HepG2 (cell line): ENCODE measurements around the gene FBXL7.

Source experiments
- BHLHE40 ChIP-seq: IDR thresholded peaks from 2 replicates; pipeline ENCODE4 v1.6.1; 2011; ENCODE audit warnings: low read length, improper control_type of control experiment
- ELF4 ChIP-seq: sonication (generic); formaldehyde crosslinking; IDR thresholded peaks from 2 replicates; pipeline ENCODE4 v1.5.0; 2020; ENCODE audit warnings: missing genetic modification reagents, mild to moderate bottlenecking, moderate library complexity, borderline replicate concordance
- KLF15 ChIP-seq: sonication (generic); formaldehyde crosslinking; IDR thresholded peaks from 2 replicates; pipeline ENCODE4 v1.8.1; 2023; ENCODE audit warnings: borderline replicate concordance, mild to moderate bottlenecking, inconsistent platforms, missing genetic modification reagents, mixed read lengths
- ZIK1 ChIP-seq: sonication (generic); formaldehyde crosslinking; IDR thresholded peaks from 2 replicates; pipeline ENCODE4 v1.5.0; 2020; ENCODE audit warnings: mild to moderate bottlenecking, low read depth, missing genetic modification reagents, borderline replicate concordance
- ZZZ3 ChIP-seq: sonication (generic); formaldehyde crosslinking; IDR thresholded peaks from 2 replicates; pipeline ENCODE4 v1.4.0; 2020; ENCODE audit warnings: missing genetic modification reagents, mild to moderate bottlenecking, borderline replicate concordance

GRCh38 chr5:15585128-15585527 is 85.1 kb downstream of the FBXL7 start:
- no peak for TF ChIP-seq ELF4 (CRISPR knock-in tag)
- no peak for TF ChIP-seq KLF15 (CRISPR knock-in tag)
- no peak for TF ChIP-seq ZZZ3 (CRISPR knock-in tag)
- TF ChIP-seq ZIK1, result no peak
- TF ChIP-seq BHLHE40, result no peak
